GM12878 (cell line): ENCODE data around the gene SYK.

Source experiments
- BCL11A ChIP-seq: IDR thresholded peaks from 2 replicates; pipeline ENCODE4 v1.6.1; 2011; ENCODE audit warnings: low read depth, low read length
- CBFB ChIP-seq: IDR thresholded peaks from 2 replicates; pipeline ENCODE4 v1.6.1; 2016; ENCODE audit warnings: antibody characterized with exemption, low read depth
- MYC ChIP-seq: IDR thresholded peaks from 2 replicates; pipeline ENCODE4 v1.6.1; 2011; ENCODE audit warnings: mild to moderate bottlenecking, low read length, moderate library complexity, inconsistent platforms; ENCODE audit not compliant: insufficient read depth, insufficient replicate concordance, insufficient read length, severe bottlenecking
- POLR2A ChIP-seq: IDR thresholded peaks from 2 replicates; pipeline ENCODE4 v1.6.1; 2011; ENCODE audit warnings: low read depth, mild to moderate bottlenecking, low read length
- POLR2AphosphoS5 ChIP-seq: IDR thresholded peaks from 2 replicates; pipeline ENCODE4 v1.6.1; 2011; ENCODE audit warnings: mild to moderate bottlenecking, low read length, inconsistent platforms
- RBBP5 ChIP-seq: fragments of 200-600 bp; sonication (generic); conservative IDR thresholded peaks from 2 replicates; pipeline ENCODE4 v1.6.1; 2016
- TAF1 ChIP-seq: IDR thresholded peaks from 2 replicates; pipeline ENCODE4 v1.6.1; 2011; ENCODE audit warnings: mild to moderate bottlenecking, low read depth, low read length, borderline replicate concordance
- TCF12 ChIP-seq: IDR thresholded peaks from 2 replicates; pipeline ENCODE4 v1.6.1; 2011; ENCODE audit warnings: low read depth, mild to moderate bottlenecking, low read length
- ZZZ3 ChIP-seq: IDR thresholded peaks from 2 replicates; pipeline ENCODE4 v1.6.1; 2011; ENCODE audit warnings: low read depth; ENCODE audit not compliant: control insufficient read depth, insufficient read length
- TF ChIP-seq, protein P1 (sequence below): IDR thresholded peaks from 2 replicates; pipeline ENCODE4 v1.6.1; 2012; ENCODE audit warnings: mild to moderate bottlenecking, low read depth, low read length
- TF ChIP-seq, protein P2 (sequence below), 3 experiments: IDR thresholded peaks in 2 of 3; conservative IDR thresholded peaks in 1 of 3; 2 replicates each; pipeline ENCODE4 v1.5.1; 2011; ENCODE audit warnings: low read depth in 3 of 3, low read length in 3 of 3, mild to moderate bottlenecking in 3 of 3, control low read depth in 2 of 3, moderate library complexity in 2 of 3, inconsistent platforms in 1 of 3, mixed read lengths in 1 of 3; ENCODE audit not compliant: control insufficient read depth in 2 of 3, insufficient read depth in 1 of 3; ENCODE audit errors: extremely low read depth in 1 of 3
- TF ChIP-seq, protein P3 (sequence below): fragments of 450-650 bp; IDR thresholded peaks from 2 replicates; pipeline ENCODE4 v1.6.1; 2017; ENCODE audit warnings: mild to moderate bottlenecking

DNA sequence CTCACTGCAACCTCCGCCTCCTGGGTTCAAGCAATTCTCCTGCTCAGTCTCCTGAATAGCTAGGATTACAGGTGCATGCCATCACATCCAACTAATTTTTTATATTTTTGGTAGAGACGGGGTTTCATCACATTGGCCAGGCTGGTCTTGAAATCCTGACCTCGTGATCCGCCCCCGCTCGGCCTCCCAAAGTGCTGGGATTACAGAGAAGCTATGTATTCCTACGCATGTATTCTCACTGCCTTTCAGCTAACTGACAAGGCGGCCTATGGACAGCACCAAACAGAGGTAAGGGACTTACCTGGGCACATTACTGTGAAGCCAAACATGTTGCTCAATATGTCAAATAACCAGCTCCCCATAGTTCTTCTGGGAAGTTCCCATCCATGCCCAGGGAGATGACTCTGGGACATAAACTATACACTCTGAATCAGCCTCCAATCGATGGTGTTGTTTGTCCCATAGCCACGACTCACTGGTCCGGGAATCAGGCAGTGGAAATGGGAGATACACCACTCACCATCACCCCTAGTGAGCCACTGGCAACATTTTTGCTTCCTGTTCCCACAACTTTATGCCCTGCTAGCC, 114.6 kb downstream of the SYK start:
- TF ChIP-seq, protein P1, sequence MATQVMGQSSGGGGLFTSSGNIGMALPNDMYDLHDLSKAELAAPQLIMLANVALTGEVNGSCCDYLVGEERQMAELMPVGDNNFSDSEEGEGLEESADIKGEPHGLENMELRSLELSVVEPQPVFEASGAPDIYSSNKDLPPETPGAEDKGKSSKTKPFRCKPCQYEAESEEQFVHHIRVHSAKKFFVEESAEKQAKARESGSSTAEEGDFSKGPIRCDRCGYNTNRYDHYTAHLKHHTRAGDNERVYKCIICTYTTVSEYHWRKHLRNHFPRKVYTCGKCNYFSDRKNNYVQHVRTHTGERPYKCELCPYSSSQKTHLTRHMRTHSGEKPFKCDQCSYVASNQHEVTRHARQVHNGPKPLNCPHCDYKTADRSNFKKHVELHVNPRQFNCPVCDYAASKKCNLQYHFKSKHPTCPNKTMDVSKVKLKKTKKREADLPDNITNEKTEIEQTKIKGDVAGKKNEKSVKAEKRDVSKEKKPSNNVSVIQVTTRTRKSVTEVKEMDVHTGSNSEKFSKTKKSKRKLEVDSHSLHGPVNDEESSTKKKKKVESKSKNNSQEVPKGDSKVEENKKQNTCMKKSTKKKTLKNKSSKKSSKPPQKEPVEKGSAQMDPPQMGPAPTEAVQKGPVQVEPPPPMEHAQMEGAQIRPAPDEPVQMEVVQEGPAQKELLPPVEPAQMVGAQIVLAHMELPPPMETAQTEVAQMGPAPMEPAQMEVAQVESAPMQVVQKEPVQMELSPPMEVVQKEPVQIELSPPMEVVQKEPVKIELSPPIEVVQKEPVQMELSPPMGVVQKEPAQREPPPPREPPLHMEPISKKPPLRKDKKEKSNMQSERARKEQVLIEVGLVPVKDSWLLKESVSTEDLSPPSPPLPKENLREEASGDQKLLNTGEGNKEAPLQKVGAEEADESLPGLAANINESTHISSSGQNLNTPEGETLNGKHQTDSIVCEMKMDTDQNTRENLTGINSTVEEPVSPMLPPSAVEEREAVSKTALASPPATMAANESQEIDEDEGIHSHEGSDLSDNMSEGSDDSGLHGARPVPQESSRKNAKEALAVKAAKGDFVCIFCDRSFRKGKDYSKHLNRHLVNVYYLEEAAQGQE: no peak
- TF ChIP-seq MYC (no peak), ZZZ3 (no peak), TCF12 (no peak), BCL11A (no peak), RBBP5 (no peak), CBFB (no peak), POLR2AphosphoS5 (no peak), TAF1 (no peak), POLR2A (no peak)
- TF ChIP-seq, protein P2, sequence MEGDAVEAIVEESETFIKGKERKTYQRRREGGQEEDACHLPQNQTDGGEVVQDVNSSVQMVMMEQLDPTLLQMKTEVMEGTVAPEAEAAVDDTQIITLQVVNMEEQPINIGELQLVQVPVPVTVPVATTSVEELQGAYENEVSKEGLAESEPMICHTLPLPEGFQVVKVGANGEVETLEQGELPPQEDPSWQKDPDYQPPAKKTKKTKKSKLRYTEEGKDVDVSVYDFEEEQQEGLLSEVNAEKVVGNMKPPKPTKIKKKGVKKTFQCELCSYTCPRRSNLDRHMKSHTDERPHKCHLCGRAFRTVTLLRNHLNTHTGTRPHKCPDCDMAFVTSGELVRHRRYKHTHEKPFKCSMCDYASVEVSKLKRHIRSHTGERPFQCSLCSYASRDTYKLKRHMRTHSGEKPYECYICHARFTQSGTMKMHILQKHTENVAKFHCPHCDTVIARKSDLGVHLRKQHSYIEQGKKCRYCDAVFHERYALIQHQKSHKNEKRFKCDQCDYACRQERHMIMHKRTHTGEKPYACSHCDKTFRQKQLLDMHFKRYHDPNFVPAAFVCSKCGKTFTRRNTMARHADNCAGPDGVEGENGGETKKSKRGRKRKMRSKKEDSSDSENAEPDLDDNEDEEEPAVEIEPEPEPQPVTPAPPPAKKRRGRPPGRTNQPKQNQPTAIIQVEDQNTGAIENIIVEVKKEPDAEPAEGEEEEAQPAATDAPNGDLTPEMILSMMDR (IDR thresholded peaks at IDR 0.05 in 2 of 3, conservative IDR thresholded peaks at IDR 0.05 in 1 of 3; ENCODE audit: control insufficient read depth in 2 of 3, extremely low read depth in 1 of 3, insufficient read depth in 1 of 3, low read depth in 3 of 3, low read length in 3 of 3): no peak
- TF ChIP-seq, protein P3, sequence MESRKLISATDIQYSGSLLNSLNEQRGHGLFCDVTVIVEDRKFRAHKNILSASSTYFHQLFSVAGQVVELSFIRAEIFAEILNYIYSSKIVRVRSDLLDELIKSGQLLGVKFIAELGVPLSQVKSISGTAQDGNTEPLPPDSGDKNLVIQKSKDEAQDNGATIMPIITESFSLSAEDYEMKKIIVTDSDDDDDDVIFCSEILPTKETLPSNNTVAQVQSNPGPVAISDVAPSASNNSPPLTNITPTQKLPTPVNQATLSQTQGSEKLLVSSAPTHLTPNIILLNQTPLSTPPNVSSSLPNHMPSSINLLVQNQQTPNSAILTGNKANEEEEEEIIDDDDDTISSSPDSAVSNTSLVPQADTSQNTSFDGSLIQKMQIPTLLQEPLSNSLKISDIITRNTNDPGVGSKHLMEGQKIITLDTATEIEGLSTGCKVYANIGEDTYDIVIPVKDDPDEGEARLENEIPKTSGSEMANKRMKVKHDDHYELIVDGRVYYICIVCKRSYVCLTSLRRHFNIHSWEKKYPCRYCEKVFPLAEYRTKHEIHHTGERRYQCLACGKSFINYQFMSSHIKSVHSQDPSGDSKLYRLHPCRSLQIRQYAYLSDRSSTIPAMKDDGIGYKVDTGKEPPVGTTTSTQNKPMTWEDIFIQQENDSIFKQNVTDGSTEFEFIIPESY: no peak
